HK-2 (cell line): ENCODE data around the gene PRKCH.

Experiments used
- DNase-seq: peaks from one replicate; pipeline ENCODE4 v3.0.0-alpha.2; 2018; ENCODE audit not compliant: unreplicated experiment

The PRKCH gene

GRCh38 chr14:61511558-61511948 is 190.2 kb downstream of the PRKCH start:
- peak; percentile 33 for DNase-seq

- no peak for DNase-seq
Measured at GRCh38 chr14:61512026-61512834, 190.9 kb downstream of the PRKCH start.

GRCh38 chr14:61513986-61514830 is 192.8 kb downstream of the PRKCH start:
- no peak for DNase-seq

GRCh38 chr14:61514927-61515326 is 193.5 kb downstream of the PRKCH start:
- DNase-seq = no peak

- no peak for DNase-seq
Measured at GRCh38 chr14:61515436-61516117, 194.2 kb downstream of the PRKCH start.

GRCh38 chr14:61516118-61516743 is 194.9 kb downstream of the PRKCH start:
- DNase-seq = no peak

GRCh38 chr14:61516964-61517653 is 195.7 kb downstream of the PRKCH start:
- no peak for DNase-seq

GRCh38 chr14:61517911-61518384 is 196.6 kb downstream of the PRKCH start:
- no peak for DNase-seq

GRCh38 chr14:61518403-61518802 is 197.0 kb downstream of the PRKCH start:
- DNase-seq = no peak

GRCh38 chr14:61519106-61519505 is 197.7 kb downstream of the PRKCH start:
- no peak for DNase-seq

- no peak for DNase-seq
Measured at GRCh38 chr14:61519735-61520134, 198.4 kb downstream of the PRKCH start.

- no peak for DNase-seq
Measured at GRCh38 chr14:61520576-61520975, 199.2 kb downstream of the PRKCH start.

- no peak for DNase-seq
Measured at GRCh38 chr14:61521773-61522172, 200.4 kb downstream of the PRKCH start.

GRCh38 chr14:61523751-61524150 is 202.4 kb downstream of the PRKCH start:
- no peak for DNase-seq

- peak; percentile 71 for DNase-seq
Measured at GRCh38 chr14:61524211-61524806, 202.9 kb downstream of the PRKCH start.

GRCh38 chr14:61524936-61525292 is 203.5 kb downstream of the PRKCH start:
- DNase-seq = no peak

GRCh38 chr14:61525293-61526011 is 204.1 kb downstream of the PRKCH start:
- peak; percentile 90 for DNase-seq

GRCh38 chr14:61526405-61527312 is 205.3 kb downstream of the PRKCH start:
- peak; percentile 58 for DNase-seq
